Putamen (tissue), 1 donor: ENCODE measurements around the gene DCP1A.
"Not testable (repeated sequence)": the region's sequence is repeated elsewhere in the genome, so short reads cannot be mapped to it uniquely, and the experiment has no call there.

Experiments used
- DNase-seq: peaks from one replicate; pipeline ENCODE4 v3.0.0-alpha.2; 2016; ENCODE audit warnings: low spot score

DCP1A gene

DNA sequence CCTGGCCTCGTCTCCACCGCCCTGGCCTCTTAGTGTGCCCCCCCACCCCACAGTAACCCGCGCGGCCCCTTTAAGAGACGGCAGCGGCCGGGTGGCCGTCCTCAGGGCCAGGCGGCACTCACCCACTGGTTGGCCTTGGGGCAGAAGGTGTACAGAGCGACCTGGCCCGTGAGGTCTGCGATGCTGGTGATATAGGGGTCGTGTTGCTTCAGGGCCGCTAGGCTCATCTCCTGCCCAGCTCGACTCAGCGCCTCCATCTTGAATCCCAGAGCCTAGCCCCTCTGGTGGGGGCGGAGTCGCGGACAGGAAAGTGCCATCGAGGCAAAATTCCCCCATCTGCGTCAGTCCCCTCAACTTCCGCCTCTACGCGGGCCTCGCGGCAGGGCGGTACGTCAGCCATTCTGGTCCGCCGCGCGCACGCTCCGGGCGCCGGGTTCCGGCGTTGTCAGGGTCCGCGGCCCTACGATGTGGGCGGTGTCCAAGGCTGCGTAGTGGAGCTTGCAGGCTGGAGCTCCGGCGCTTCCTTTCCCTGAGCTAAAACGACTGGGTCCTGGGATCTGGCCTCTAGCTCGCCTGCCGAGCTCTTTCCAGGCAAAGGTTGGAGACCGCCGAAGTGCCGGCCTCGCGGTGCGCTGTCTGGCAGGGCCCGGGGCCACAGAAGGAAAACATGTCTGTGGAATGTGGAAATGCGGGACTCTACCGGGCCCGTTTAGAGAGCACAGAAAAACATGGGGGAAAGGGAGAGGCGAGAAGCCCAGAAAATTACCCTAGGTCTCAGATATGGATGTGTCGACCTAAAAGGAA lies at the start of gene DCP1A:
DCP1A (minus strand) TSS at position 283 of the 804 bp plus-strand sequence; CDS start at position 257, 26 bp downstream.
- DNase-seq: peak; percentile 97

DNA sequence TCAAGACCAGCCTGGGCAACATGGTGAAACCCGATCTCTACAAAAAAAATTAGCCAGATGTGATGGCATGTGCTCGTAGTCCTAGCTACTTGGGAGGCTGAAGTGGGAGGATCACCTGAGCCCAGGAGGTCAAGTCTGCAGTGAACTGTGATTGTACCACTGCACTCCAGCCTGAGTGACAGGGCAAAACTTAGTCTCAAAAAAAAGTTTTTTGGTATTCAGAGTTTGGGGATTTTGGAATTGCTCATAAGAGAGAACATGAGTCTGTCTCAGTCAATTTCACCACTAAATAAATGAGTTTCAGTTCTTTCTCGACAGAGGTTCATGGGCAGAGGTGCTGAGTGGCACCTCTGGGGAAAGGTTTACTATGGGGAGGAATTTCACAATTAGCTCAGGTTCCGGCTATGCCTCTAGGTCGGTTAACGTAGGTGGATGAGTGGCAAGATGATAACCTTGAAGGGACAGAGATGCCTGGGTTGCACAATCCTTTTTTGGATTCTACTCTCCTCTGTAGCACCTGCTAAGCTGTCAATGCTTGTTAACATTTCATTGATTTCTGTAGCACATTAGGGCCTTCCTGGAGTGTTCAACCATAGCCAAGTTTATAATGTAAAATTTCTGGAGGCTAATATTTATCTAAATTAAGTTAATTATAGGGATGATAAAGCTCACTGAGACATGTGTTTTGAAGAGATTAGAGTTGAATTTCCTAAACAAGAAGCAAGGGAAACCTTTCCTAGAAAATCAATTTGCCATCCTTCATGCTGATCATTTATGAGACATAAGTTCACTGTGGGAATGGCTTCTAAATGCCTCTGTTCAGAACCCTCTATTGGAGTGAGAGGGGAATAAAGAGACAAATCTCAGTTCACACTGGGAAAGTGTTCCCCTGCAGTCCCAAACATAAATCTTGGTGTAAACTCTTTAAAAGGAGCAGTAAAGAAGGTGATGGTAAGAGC lies 37.4 kb upstream of the DCP1A start:
- DNase-seq: no peak

DNA sequence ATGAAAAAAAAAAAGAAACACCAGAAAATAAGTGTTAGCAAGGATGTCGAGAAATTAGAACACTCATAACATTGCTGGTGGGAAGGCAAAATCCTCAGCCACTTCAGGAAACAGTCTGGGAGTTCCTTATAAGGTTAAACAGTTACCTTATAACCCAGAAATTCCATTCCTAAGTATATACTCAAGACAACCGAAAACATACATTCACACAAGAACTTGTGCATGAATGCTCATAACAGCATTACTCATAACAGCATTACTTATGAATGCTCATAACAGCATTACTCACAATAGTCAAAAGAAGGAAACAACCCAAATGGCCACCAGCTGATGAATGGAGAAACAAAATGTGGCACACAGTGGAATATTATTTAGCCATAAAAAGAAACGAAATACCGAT lies 34.8 kb upstream of the DCP1A start:
- no peak for DNase-seq

DNA sequence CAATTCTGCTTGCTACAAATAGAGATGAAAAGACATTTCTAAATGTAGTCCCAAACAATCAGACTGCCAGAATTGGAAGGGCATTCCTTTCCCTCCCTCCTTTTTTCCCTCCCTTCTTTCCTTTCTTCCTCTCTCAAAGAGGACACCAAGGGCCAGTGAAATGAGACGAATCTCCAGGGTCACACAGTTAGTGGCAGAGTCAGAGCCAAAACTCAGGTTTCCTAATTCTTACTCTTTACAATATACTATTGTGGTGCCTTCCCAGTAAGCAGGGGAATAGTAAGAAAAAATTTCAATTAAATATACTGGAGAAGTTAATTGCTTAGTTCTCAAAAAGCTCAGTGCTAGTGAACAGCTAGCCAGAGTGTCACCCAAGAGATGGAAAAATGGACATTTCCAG lies 33.0 kb upstream of the DCP1A start:
- DNase-seq: no peak

DNA sequence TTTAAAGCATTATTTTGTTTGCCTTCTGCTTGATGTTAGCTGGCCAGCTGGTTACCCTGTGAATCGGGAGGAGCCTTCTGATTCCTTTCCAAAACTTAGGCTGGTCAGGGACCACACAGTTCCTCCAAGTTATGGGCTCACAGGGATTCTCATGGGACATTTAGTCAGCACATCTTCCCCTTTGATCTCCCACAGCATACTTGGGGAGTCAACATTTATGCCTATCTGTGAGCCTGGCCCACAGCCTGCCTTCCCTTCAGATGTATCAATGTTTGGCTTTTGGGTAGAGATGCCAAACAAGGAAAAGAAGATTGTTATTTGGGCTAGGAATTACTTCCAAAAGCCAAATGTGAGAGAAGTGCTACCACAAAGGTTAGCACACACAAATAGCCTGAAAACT lies 32.6 kb upstream of the DCP1A start:
- no peak for DNase-seq

DNA sequence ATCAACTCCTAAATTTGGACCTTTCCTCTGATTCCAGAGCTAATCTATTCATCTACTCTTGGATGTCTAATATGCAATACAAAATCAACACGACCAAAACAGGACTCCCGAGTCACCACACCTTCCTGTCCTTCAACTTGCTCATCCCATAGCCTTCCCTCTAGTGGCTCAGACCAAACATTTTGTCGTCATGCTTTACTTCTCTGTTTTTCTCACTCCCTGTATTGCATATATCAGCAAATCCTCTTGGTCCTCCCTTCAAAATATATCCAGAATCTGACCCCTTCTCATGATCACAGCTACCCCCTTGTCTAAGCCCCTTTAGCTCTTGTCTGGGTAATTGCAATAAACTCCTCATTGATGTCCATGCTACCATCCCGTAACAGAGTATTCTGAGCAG lies 30.5 kb upstream of the DCP1A start:
- DNase-seq: no peak

DNA sequence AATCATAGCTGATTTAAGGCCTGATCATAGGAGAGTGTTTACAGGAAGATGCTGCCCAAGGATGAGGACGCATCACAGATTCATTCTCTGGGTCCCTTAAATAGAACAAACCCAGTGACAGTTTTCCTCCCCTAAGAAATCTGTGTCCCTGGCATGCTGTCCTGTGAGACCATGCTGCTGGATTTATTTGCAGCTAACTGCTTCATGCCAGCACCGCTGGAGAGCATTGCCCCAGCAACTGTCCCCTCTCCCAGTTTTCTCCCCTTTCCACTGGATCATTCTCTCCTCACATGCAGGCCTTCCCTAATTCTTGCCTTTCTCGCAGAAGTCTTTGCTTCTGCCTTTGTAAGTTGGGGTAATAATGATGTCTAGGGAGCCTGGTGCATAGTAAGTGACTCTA lies 29.3 kb upstream of the DCP1A start:
- no peak for DNase-seq

DNA sequence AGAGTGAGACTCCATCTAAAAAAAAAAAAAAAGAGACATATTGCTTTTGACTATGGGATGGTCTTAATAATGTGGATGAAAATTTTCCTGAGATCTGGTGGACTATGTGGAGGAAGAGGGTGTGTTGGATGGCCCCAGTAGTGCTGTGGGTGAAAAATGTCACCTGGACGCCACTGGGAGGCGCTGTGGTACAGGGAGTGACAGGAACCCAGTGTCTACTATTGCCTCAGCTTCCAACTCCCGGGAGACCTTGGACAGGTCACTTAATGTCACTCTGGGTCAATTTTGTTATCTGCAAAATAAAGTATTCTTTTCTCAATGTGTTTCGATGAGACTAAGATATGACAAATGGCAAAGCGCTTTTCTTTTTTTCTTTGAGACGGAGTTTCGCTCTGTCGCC lies 27.7 kb upstream of the DCP1A start:
- DNase-seq: peak; percentile 37

DNA sequence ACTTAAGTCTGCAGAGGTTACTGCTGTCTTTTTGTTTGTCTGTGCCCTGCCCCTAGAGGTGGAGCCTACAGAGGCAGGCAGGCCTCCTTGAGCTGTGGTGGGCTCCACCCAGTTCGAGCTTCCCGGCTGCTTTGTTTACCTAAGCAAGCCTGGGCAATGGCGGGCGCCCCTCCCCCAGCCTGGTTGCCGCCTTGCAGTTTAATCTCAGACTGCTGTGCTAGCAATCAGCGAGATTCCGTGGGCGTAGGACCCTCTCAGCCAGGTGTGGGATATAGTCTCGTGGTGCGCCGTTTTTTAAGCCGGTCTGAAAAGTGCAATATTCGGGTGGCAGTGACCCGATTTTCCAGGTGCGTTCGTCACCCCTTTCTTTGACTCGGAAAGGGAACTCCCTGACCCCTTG lies 23.4 kb upstream of the DCP1A start:
- DNase-seq: not testable (repeated sequence)

DNA sequence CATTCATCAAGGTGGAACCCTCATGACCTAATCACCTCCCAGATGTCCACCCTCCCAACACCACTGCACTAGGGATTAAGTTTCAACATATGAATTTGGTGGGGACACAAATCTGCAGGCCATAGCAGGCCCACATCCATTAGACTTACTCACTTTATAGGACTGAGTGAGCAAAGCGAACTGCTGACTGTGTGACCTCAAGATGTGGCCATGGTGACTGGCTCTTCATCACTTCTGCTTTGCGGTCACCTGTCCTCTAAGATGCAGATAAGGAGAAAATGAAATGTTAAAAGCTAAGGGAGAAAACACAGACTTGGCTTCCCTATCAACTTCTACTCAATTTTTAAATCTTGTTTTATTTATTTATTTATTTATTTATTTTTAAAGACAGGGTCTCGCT lies 14.5 kb upstream of the DCP1A start:
- no peak for DNase-seq

DNA sequence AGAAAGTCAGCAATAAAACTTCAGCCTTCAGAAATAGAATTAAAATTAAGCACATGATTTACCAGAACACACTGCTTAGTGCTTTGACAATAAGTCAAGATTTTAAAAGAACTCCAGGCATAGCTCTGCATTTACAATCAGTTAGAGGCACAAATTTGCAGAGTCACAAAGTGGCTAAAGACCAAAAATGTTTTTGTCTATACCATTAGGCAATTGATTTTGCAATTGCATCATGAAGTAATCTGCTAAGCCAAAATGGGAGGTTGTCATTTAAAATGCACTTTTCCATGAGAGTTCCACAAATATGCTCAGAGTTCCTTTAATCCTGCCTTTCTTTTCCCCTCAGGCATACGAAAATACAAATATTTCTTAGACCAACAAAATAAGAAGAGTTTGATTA lies 10.1 kb upstream of the DCP1A start:
- DNase-seq: no peak

DNA sequence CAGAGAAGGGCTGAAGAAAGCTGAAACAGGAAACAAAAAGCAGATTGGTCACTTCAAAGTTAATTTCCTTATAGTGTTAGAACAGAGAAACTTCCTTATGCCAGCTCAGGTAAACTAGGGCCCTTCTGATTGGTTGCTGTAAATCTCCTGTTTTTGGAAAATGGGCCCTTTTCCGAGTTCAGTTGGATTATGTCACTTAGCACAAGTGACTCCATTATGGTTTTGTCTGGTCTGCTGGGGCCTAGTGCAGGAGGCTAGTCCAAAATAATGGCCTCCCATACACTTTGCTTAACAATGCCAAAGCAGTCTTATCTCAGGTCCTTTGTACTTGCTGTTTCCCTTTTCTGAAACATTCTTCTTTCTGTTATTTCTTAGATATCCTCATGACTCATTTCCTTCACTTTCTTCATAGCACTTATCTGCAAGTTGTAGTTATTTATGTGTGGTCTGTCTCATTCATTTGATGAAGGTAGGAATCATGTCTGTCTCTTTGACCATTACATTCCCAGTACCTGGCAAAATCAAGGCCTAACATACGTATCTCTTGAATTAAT lies 7.7 kb upstream of the DCP1A start:
- DNase-seq: no peak

DNA sequence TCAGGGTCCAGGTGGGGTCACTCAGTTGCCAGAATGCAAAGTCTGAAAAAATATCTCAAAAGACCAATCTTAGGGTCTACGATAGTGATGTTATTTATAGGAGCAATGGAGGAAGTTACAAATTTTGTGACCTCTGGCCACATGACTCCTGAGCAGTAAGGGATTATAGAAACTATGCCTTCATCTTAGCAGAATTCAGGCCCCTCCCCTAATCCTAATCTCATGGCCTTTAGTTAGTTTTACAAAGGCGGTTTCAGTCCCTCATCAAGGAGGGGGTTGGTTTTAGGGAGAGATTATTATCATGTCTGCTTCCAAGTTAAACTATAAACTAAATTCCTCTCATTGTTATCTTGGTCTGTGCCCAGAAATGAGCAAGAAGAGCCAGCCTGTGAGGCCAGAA lies 5.9 kb upstream of the DCP1A start:
- no peak for DNase-seq

DNA sequence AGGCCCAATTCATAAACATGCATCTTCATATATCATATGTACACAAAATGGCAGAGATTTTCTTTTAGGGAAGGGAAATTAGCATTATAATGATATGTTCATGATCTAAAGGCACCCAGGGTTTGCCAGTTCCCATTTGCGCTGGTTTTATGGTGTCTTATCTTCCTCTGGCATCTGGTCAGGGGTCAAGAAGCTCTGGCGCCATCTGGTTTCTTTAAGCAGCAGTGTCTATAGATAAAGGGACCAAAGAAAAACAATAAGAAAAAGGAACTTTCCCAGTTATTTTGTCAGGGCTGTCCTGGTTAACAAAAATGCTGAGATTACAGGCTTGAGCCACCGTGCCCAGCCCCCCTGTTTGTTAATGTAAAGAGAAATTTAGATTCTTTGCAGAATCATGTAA lies 3.3 kb upstream of the DCP1A start:
- DNase-seq: no peak

DNA sequence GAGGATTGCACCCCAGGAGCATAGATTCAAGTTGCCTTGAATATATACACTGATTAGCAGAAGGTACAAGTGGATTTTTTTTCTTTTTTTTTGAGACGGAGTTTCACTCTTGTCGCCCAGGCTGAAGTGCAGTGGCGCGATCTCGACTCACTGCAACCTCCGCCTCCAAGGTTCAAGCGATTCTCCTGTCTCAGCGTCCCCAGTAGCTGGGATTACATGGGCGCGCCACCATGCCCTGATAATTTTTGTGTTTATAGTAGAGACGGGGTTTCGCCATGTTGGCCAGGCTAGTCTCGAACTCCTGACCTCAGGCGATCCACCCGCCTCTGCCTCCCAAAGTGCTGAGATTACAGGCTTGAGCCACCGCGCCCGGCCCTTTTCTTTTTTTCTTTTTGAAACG lies 775 bp upstream of the DCP1A start:
- not testable (repeated sequence) for DNase-seq

DNA sequence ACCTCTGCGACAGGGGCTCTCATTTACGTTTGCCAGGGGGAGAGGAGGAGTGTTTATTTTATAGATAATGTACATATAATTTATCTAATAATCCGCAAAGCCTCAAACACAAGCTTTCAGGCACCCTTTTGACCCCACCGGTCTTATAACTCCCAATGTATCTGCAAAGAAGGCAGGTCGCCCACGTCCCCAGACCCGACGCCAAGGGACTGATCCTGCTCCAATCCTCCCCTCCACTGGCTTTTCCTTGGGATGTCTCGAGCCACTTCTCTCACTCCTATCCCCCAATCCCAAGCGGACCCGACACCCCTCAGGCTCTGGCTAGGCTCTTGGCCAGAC lies 452 bp downstream of the DCP1A start:
- no peak for DNase-seq

DNA sequence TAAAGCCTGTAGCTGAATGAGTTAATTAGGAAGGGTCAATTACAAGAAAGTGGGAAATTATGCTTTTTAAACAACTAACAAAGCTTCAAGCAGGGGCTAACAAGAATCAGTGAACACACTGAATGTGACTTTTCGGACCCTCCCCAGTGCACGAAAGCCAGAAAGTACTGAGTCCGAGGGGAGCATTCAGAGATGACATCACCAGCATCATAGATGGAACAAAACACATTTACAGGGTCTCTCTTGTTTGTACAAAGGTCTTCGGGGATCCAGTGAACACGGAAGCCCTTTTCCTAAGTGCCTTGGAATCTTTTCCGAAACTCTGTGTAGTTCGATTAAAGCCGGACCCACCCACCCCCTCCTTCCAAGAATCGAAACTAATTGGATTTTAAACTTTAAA lies 829 bp downstream of the DCP1A start:
- no peak for DNase-seq

DNA sequence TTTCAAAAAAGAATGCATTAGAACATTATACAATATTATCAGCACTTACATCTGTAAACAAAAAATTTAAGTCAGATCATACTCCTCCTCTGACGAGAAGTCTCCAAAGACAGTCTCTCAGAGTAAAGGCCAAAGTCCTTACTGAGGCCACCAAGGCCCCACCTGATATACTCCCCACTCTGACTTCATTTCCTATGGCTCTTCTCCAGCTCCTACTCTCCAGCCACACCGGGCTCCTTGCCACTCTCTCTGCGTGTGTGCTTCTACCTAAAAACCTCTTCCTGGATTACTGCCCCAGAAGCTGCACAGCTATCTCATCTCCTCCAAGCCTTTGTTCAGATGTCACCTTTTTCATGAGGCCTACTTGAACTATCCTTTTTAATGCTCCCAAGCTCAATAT lies 5.0 kb downstream of the DCP1A start:
- DNase-seq: no peak

DNA sequence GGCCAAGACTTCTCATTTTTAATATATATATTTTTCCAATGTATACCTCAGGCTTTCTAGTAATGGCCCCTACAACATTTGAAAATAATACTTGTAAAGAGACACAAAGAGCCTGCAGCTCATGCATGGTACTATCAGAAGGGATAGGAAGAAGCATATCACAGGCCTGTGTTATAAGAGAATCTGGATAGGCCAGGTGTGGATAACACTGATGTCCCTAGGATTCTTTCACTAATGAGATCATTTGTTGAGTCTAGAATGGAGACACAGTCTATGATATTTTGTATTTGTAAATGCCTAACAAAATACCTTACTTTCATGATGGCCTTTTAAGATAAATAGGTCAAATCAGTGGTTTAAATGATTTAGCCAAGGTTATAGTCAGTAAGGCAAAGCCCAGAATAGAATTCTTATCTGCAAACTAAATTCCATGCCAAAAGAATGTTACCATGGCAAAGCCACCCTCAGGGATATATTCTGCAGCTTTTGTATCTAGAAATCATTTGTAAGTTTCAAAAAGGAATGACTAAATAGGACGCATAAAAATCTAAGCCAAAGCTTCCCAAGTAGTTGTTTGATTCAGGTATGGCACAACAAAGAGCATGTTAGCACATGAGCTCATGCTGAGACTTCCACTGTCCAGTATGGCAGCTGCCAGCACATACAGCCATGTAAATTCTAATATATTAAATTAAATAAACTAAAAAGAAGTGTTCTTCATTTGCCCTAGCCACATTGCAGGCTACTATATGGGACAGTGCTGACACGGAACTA lies 10.0 kb downstream of the DCP1A start:
- DNase-seq: no peak

DNA sequence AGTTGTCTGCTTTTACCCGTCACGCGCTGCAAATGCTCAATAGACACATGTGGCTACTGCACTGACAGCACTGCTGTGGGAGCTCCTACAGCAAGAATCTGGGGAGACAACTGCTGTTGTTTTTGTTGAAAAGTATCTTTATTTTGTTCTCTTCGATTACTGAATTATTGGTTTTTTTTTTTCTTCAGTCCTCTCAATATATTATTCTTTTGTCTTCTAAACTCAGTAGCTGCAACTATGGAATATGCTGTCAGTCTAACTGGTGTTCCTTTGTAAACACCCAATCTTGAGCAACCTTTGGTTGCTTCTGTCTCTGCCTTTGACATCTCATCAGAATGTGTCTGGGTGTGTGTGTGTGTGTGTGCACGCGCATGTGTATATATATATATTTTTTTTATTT lies 12.6 kb downstream of the DCP1A start:
- DNase-seq: no peak

DNA sequence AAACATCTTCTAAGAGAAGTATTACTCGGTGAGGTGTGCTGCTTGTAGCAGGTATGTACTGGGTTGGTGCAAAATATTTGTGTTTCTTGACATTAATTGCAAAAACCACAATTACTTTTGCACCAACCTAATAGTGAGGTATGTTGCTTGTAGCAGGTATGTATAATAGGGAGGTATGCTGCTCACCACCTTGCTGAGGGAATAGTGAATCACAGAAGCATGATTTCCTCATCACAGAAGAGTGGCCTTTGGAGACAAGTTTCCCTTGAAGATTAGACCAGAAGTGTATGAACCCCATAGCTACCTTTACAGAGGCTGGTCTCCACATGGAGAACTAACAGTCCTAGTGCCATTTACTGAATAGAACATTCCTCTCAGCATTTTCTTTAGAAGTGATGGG lies 15.5 kb downstream of the DCP1A start:
- DNase-seq: no peak

DNA sequence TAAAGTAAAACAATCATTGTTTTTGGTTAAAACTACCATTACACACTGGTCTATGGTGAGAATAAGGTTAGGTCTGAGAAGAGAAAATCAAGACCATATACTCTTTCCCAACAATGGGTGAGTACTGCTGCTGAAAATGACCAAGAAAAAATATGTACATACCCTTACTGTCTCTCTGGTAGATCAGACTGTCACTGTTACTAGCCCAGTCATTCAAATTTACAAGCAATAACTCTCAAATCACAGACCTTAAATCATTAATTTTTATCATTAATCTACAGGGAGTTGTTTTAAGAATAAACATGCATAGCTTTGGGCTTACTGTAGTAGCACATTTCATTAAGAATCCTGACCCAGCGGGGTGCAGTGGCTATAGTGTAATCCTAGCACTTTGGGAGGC lies 17.4 kb downstream of the DCP1A start:
- no peak for DNase-seq
